Liver (tissue), 9 donors: ENCODE data around the gene PARP4. TPM values are rescaled to one million over a fixed set of nuclear protein-coding genes. Genes with fewer than 3 reads are reported as not detected.
"Not testable (repeated sequence)": the region's sequence is repeated elsewhere in the genome, so short reads cannot be mapped to it uniquely, and the experiment has no call there.

ENCODE experiments used
- DNase-seq: peaks from one replicate; pipeline ENCODE4 v3.0.0-alpha.2; 2017; ENCODE audit warnings: low spot score
- H3K27ac ChIP-seq, 2 donors: one replicate each; pipeline ENCODE4 v1.7.0; 2013; ENCODE audit warnings: inconsistent platforms in 2 of 2, low read length in 2 of 2, control low read depth in 1 of 2, low read depth in 1 of 2, mild to moderate bottlenecking in 1 of 2
- H3K27me3 ChIP-seq, 4 donors: one replicate each; pipeline versions ENCODE4 v1.6.1 to v1.7.0; 2013; ENCODE audit warnings: low read length in 3 of 4, inconsistent platforms in 1 of 4, mild to moderate bottlenecking in 1 of 4, moderate library complexity in 1 of 4; ENCODE audit not compliant: control insufficient read depth in 4 of 4, insufficient read depth in 4 of 4
- H3K36me3 ChIP-seq, 4 donors: one replicate each; pipeline versions ENCODE4 v1.6.1 to v1.7.0; 2013; ENCODE audit warnings: low read length in 3 of 4, mild to moderate bottlenecking in 3 of 4, low read depth in 1 of 4, moderate library complexity in 1 of 4; ENCODE audit not compliant: control insufficient read depth in 4 of 4, insufficient read depth in 3 of 4
- H3K4me1 ChIP-seq, 4 donors: one replicate each; pipeline versions ENCODE4 v1.6.1 to v1.7.0; 2013; ENCODE audit warnings: low read length in 3 of 4, mild to moderate bottlenecking in 3 of 4, moderate library complexity in 1 of 4; ENCODE audit not compliant: control insufficient read depth in 4 of 4, insufficient read depth in 4 of 4
- H3K4me3 ChIP-seq, 3 donors: one replicate each; pipeline versions ENCODE4 v1.6.1 to v1.7.0; 2013; ENCODE audit warnings: low read length in 3 of 3, control low read depth in 1 of 3, low read depth in 1 of 3, mild to moderate bottlenecking in 1 of 3
- H3K9ac ChIP-seq, 2 donors: one replicate each; pipeline ENCODE4 v1.7.0; 2013; ENCODE audit warnings: low read length in 2 of 2, mild to moderate bottlenecking in 2 of 2, moderate library complexity in 2 of 2, control low read depth in 1 of 2, low read depth in 1 of 2
- H3K9me3 ChIP-seq, 4 donors: one replicate each; pipeline versions ENCODE4 v1.6.1 to v1.7.0; 2013; ENCODE audit warnings: low read length in 3 of 4; ENCODE audit not compliant: control insufficient read depth in 4 of 4
- ATF3 ChIP-seq: IDR thresholded peaks from 2 replicates; pipeline ENCODE4 v1.6.1; 2016; ENCODE audit warnings: antibody characterized with exemption
- CTCF ChIP-seq: fragments of 150-350 bp; IDR thresholded peaks from 2 replicates; pipeline ENCODE4 v1.5.1; 2017; ENCODE audit warnings: improper control_type of control experiment, low read depth, low read length; ENCODE audit not compliant: missing input control
- EGR1 ChIP-seq, 2 donors: IDR thresholded peaks; 2 replicates each; pipeline ENCODE4 v1.6.1; 2016 to 2018; ENCODE audit warnings: antibody characterized with exemption in 2 of 2, low read depth in 2 of 2
- FOXA1 ChIP-seq: IDR thresholded peaks from 2 replicates; pipeline ENCODE4 v1.6.1; 2016; ENCODE audit warnings: antibody characterized with exemption
- FOXA2 ChIP-seq: IDR thresholded peaks from 2 replicates; pipeline ENCODE4 v1.6.1; 2016; ENCODE audit warnings: antibody characterized with exemption
- GABPA ChIP-seq, 2 donors: IDR thresholded peaks in 1 of 2; conservative IDR thresholded peaks in 1 of 2; 2 replicates each; pipeline ENCODE4 v1.6.1; 2016; ENCODE audit warnings: antibody characterized with exemption in 2 of 2, mild to moderate bottlenecking in 1 of 2, moderate library complexity in 1 of 2
- HNF4A ChIP-seq, 2 donors: conservative IDR thresholded peaks; 2 replicates each; pipeline ENCODE4 v1.6.1; 2016; ENCODE audit warnings: antibody characterized with exemption in 2 of 2, mild to moderate bottlenecking in 2 of 2
- HNF4G ChIP-seq: IDR thresholded peaks from 2 replicates; pipeline ENCODE4 v1.6.1; 2016; ENCODE audit warnings: antibody characterized with exemption
- NR2F2 ChIP-seq: IDR thresholded peaks from 2 replicates; pipeline ENCODE4 v1.6.1; 2016; ENCODE audit warnings: antibody characterized with exemption
- REST ChIP-seq: IDR thresholded peaks from 2 replicates; pipeline ENCODE4 v1.6.1; 2016; ENCODE audit warnings: antibody characterized with exemption, mild to moderate bottlenecking
- RXRA ChIP-seq, 2 donors: IDR thresholded peaks; 2 replicates each; pipeline ENCODE4 v1.6.1; 2017 to 2018; ENCODE audit warnings: antibody characterized with exemption in 2 of 2, mild to moderate bottlenecking in 1 of 2
- TAF1 ChIP-seq: conservative IDR thresholded peaks from 2 replicates; pipeline ENCODE4 v1.6.1; 2016; ENCODE audit warnings: antibody characterized with exemption, mild to moderate bottlenecking
- ZBTB33 ChIP-seq: IDR thresholded peaks from 2 replicates; pipeline ENCODE4 v1.6.1; 2016; ENCODE audit warnings: antibody characterized with exemption
- WGBS: extraction: QIAGEN DNeasy Blood & Tissue Kit; methylation state at CpG from one replicate; pipeline ENCODE4 v1.1.7; 2013; 5-methylcytosine and 5-hydroxymethylcytosine counted together
- polyA plus RNA-seq, 2 donors: library from polyadenylated mRNA; stranded (reverse) in 1 of 2; unstranded in 1 of 2; fragments of 200-250 nt in 1 of 2; fragments of >200 nt in 1 of 2; fragmentation: Nextera tagmentation in 1 of 2; extraction: Ambion mirVana in 1 of 2; gene quantifications; one replicate each; pipeline versions ENCODE4 v1.2.1 to v1.2.3, GENCODE V29; 2013 to 2015
- total RNA-seq, 2 donors: library from RNA; depleted of rRNA; stranded (reverse); fragments of >200 nt; gene quantifications; one replicate each; pipeline ENCODE4 v1.2.3, GENCODE V29; 2014
- donor health status: healthy.
- donor health status: healthy.
- donor health status: healthy.
- donor health status: healthy.
- donor health status: healthy.

Gene PARP4
- total and polyA plus RNA-seq, 4 donors: 10.7 to 29.3 (median 17.7) TPM

- H3K27me3 ChIP-seq: no peaks in the 10 kb centered on the region
- H3K36me3 ChIP-seq: peaks cover 10 to 55% (median 52%) of the 10 kb centered on the region in 4 donors
- H3K4me3 ChIP-seq: no peak overlapping the region
- no peak for DNase-seq
- H3K27ac ChIP-seq: no peak overlapping the region
- H3K4me1 ChIP-seq: no peaks in the 10 kb centered on the region
- no peak overlapping the region for H3K9ac ChIP-seq
- H3K9me3 ChIP-seq: no peaks in the 10 kb centered on the region
- 88% methylated on average over 5 of the region's 5 CpGs for WGBS
- TF ChIP-seq NR2F2 (no peak), GABPA (IDR thresholded peaks at IDR 0.05 in 1 of 2, conservative IDR thresholded peaks at IDR 0.05 in 1 of 2) (no peak), HNF4A (conservative IDR thresholded peaks at IDR 0.05) (no peak), TAF1 (no peak), HNF4G (no peak), EGR1 (IDR thresholded peaks at IDR 0.05; ENCODE audit: low read depth in 2 of 2) (no peak), FOXA1 (no peak), ATF3 (no peak), CTCF (no peak), REST (no peak), ZBTB33 (no peak), FOXA2 (no peak), RXRA (IDR thresholded peaks at IDR 0.05) (no peak)
These were observed 38.9 kb downstream of the PARP4 start for GRCh38 chr13:24473686-24474085.

GRCh38 chr13:24472129-24472528 lies 40.4 kb downstream of the PARP4 start:
- H3K9me3 ChIP-seq, DNase-seq, H3K27me3 ChIP-seq, H3K4me1 ChIP-seq, H3K27ac ChIP-seq, H3K4me3 ChIP-seq, H3K9ac ChIP-seq: not testable (repeated sequence)
- H3K36me3 ChIP-seq: peaks cover 13 to 59% (median 55%) of the 10 kb centered on the region in 4 donors
- 86% methylated on average over 5 of the region's 5 CpGs for WGBS
